NCI-H1694 treated with DMSO at 0.1 percent for 48 hours (cell line): ENCODE measurements around the gene TK1.
A peak's percentile ranks its signal among the peaks of the same experiment; 100 is the strongest.
"Not testable (repeated sequence)": the region's sequence is repeated elsewhere in the genome, so short reads cannot be mapped to it uniquely, and the experiment has no call there.

Experiments used
- DNase-seq: peaks from one replicate; lab custom pipeline; 2025; lab: John Stamatoyannopoulos, UW

TK1 gene

DNA sequence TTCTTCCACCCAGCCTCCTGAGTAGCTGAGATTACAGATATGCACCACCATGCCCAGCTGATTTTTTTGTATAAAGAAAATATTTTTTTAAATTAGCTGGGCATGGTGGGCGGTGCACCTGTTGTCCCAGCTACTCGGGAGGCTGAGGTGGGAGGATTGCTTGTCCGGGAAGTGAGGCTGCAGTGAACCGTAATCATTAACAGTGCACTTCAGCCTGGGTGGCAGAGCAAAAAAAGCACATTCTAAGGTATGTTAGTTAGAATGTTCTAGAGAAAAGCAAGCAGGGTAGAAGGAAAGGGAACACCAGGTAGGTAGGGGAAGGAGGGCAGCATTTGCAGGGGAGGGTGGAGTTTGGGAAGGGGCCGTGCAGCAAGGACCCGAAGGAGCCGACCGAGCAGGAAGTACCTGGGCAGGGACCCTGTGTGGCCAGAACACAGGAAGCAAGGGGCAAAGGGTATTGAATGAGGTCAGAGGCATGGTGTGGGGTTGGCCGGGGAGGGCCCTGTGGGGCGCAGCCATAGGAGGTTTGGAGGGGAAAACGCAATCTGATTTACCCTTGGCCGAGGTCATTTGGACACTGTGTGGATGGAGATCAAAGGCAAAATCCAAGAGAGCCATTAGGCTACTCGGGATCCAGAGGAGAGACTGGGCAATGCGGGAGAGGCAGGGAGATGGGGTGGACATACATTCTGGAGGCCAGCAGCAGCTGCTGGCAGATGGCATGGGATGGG, 38.4 kb downstream of the TK1 start:
- no peak for DNase-seq

DNA sequence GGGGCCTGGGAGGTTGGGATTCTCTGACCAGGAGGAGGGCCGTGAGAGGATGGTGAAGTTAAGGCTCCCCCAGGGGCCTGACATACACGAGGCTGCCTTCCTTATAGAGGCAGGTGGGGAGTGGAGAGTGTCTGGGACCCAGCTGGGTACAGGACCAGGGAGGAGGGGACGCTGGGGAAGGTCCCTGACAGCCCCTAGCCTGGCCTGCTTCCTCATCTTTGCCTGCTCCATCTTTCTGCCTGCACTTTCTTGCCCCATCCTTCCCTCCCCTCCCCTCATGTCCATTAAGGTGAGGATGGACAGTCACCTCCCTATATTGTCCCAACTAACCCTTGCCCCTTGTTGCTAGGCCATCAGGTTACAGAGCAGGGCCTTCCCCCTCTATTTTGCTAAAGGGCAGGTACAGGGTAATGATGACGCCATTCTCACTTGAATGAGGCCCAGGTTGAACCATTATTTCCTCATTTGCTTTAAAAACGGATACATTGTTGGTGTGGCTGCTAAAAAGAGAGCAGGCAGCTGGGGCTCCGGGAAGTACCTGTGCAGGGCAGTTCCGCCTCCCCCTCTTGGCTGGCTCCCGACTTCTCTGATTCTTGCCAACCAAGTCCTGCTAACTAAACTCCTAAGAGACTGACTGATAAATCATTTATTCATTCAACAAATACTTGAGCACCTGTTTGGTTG, 39.4 kb downstream of the TK1 start:
- no peak for DNase-seq

DNA sequence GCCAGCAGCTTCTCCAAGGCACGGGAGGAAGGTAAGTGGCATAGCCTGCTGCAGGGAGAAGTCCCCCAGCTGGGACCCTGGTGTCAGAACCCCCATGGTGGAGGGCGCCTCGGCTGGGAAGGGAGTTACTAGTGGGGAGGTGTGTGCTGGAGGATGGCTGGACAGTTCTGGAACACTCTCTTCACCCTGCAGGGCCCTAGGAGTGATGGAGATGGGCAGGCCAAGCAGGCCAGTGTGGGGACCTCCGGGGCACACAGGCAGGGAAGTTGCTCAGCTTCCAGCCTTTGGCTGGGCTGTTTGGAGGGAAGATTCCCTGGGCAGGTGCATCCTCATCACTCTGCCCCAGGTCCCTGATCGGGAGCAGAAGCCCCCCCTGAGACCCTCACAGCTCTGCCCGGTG, 40.0 kb downstream of the TK1 start:
- DNase-seq: no peak

DNA sequence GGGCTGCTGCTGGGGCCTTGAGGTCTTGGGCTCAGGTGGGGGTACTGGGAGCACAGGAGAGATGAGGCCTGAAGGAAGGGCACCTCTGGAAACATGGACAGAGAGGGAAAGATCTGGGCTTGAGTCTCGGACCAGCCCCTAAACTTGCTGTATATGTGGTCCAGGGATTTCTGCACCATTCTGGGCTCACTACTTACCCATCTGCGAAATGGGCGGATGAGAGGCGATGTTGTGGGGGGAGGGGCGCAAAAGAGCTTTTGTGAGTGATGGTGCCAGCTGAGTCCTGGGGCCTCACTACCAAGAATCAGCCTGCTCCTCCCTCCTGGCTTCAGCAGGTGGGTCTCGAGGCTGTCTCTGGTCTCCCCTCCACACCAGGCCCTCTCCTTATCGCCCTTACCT, 40.4 kb downstream of the TK1 start:
- no peak for DNase-seq

DNA sequence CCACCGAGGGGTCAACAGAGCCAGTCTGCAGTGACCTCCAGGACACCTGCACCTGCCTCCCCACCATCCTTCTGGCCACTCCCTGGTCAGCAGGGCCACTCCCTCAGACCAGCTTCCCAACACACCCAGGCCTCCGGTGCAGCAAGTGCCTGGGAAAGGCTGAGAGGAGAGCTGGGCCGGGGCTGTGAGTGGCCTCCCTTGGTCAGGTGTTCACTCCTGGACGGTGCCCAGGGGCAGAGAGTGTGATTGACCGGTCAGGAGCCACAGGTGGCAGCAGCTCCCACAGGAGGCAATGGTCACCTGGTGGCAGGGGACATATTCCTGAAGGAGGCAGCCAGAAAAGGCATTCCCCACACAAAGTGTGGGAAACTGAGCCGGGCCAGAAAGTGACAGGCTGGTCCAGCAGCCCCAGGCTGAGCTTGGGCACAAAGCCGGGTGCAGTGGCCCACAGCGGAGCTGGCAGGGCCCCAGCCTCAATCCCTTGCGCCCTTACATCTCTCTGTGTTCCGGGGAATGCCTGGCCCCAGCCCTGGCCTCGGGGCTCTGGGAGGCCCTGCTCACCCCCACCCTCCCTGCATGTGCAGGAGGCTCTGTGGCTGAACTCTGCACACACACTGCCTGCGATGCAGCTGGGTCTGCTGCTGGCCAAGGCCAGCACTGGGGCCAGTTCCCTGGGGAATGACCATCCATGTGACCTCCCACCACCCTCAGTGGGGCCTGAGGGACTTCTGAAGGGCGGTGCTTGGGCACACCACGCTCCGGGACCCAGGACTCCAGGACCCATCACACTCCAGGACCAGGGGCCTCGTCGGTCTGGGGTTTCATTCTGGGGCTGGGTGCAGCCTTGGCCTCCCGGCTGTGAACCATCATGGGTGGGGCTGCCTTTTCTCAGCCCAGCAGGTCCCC, 41.9 kb downstream of the TK1 start:
- DNase-seq: no peak

DNA sequence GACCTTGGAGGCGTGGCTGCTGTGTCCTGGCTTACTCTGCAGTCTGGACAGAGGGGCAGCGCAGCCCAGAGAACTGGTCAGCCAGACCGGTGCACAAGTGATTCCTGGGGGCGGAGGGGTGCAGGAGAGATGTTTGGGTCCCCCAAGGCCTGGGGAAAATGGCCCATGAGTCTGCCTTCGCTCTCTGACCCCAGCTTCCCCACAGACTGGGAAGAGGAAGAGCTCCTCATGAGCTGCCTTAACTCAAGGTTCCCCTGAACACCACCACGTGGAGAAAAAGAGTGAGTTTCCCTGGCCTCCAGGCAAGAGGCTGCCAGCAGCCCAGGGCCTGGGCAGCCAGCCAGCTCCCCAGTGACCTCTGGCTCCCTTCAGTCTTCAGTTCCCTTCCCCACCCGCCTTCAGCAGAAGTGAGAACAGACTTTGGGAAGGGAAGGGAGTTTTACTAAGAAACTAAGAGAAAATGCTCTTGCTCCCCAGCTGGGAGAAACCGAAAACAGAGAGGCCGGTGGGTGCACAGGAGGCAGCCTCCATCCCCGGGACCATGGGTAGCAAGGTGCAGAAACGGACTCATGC, 42.6 kb downstream of the TK1 start:
- no peak for DNase-seq

DNA sequence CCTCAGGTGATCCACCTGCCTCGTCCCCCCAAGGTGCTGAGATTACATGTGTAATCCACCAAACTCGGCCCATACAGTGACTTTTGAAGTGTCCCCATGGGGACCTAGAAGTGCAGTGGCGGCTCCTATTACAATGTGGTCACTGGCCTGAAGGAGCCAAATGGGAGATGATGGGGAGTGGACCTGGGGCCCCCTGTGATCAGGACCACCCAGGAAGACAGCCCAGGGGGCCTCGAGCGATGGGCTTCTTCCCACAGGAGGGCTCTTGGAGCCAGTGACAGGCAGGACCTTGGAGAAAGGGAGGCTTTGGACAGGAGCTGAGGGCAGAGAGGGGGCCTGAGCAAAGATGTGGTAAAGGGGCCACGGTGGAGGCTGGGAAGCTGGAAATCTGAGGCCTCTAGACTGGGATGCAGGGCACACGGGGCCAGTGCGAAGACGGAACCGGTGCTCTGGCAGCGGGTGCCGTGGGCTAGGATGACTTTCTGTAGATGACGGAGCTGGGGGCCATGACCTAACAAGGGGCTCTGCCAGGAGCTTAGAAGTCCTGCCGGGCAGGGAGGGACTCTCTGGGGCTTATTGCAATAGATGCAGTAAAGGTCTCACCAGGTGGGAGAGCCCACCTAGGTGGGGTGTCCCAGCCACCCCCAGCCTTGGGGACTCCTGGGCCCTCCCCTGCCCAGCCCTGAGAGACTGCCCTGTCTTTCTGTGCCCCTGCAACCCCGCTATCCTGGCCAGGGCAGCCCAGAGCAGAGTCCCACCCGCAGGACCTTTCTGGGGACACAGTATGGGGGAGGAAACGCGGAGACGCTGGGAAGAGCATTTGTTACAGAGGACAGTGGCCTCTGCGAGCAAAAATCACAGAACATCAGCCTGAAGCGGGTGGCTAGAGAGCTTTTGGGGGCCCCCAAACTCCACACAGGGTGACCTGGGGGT, 43.4 kb downstream of the TK1 start:
- no peak for DNase-seq

DNA sequence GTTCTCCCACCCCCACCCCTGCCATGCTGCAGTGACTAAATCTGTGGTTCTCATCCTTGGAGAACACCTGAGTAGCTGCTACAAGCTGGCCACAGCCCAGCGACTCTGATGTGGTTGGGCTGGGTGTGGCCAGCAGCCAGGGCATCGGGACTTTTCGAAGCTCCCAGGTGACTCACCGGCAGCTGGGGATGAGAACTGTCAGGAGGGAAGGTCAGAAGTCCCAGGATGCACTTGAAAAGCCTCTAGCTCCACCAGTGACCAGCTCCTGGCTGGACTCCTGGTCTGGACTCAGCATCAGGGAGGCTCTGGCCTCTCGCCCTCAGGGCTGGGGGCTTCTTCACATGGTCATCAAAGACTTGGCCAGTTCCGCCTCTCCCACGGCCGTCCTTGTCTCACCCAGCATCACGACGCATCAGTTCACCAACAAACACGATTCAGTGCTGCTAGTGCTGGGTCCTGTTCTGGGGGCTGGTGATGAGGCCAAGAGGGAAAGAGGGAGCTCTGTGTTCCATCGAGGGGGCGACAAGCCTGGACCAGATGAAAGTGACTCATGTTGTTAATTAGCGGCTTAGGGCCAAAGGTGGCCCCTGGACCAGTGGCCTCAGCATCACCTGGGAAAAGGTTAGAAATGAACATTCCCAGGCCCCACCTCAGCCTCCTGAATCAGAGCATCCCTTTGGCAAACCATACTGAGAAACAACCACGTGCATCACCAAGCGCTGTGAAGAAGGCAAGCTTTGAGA, 44.6 kb downstream of the TK1 start:
- DNase-seq: no peak

DNA sequence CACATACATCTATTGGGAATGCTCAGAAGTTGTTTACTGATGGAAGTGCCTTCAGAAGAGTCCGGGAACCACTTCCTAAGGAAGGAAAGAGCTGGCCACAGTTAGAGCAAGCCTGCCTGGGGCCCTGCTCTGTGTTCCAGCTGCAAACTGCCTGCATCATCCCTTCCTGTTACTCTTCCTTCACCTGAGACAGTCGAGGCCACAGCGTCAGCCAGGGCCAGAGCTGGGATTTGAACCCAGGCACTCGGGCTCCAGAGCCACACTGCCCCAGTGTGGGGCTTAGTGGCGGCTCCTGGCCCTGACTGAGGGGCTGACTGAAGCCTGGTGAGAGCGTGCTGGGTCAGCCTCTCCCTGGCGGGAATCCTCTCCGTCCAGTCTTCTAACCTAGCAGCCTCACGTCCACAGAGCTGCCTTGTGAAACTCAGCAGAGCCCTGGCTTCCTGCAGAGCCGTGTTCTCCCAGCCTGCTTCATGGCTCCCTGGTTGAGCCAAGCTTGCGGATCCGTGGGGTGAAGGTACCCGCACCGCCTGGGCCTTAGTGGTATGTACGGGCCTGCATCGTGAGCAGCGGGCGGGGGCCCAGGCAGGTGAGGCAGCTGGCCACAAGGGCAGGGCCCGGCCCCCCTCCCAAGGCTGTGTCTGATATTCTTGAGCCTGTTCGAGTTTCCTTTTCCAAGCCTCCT, 45.3 kb downstream of the TK1 start:
- no peak for DNase-seq

DNA sequence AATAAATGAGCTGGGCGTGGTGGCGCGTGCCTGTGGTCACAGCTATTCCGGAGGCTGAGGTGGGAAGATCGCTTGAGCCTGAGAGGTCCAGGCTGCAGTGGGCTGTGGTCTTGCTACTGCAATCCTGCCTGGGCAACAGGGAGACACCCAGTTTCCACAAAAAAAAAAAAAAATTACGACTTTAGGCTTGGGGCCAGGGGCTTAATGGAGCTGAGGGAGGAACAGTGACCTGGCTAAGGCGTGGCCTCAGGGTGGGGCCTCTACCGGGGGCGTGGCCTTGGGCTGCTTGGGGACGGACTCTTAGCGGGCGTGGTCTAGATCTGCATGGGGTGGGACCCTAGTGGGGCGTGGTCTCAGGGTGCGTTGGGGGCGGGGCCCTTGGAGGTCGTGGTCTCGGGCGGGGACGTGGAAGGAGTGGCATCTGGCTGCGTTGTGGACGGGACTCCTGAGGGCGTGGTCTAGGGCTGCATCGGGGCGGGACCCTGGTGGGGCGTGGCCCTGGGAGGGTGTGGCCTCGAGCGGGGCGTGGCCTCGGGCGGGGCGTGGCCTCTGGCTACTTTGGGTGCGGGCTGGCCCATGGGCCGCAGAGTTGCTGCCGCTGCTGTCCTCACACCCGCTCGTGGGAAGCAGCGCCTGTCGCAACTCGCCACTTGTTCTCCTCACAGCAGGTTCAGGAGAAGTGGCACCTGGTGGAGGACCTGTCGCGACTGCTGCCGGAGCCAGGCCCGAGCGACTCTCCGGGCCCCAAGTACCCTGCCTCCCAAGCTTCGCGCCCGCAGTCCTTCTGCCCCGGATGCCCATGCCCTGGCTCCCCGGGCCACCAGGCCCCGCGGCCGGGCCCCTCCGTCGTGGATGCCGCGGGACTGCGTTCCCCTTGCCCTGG, 46.4 kb downstream of the TK1 start:
- DNase-seq: no peak

DNA sequence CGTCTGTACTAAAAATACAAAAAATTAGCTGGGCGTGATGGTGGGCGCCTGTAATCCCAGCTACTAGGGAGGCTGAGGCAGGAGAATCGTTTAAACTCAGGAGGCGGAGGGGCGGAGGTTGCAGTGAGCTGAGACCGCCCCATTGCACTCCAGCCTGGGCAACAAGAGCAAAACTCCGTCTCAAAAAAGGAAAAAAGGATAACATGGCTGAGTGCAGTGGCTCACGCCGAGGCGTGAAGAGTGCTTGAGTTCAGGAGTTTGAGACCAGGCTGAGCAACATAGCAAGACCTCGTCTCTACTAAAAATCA, 47.0 kb downstream of the TK1 start:
- not testable (repeated sequence) for DNase-seq

DNA sequence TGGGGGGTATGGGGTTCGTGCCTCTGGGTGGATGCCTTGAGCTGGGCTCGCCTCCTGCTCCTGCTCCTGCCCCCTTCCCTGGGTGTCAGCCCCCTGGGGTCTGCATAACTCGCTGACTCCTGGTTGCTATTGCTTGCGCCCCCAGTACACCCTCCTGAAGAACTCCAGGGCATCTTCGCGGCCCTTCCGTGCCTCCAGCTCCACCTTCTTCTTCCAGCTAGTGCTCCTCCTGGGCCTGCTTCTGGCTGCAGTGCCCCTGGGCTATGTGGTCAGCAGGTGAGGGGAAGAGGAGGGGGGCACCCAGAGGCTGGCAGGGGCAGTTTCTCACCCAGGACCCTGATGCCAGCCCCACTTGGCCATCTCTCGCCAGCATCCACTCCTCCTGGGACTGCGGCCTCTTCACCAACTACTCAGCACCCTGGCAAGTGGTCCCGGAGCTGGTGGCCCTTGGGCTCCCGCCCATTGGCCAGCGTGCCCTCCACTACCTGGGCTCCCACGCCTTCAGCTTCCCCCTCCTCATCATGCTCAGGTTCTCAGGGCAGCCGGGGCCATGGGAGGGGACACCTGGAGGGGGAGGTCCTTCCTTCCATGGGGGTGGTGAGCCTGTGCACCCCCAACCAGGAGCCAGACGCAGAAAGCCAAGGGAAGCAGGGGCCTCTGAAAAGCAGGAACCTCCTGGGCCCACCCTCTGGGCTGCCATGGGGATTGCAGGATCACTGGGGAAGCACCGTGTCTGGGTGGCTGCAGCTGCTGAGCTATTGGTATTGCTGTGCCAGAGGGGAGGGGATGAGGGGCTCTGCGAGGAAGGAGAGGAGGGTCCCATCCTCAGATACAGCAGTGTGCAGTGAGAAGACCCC, 48.4 kb downstream of the TK1 start:
- no peak for DNase-seq

DNA sequence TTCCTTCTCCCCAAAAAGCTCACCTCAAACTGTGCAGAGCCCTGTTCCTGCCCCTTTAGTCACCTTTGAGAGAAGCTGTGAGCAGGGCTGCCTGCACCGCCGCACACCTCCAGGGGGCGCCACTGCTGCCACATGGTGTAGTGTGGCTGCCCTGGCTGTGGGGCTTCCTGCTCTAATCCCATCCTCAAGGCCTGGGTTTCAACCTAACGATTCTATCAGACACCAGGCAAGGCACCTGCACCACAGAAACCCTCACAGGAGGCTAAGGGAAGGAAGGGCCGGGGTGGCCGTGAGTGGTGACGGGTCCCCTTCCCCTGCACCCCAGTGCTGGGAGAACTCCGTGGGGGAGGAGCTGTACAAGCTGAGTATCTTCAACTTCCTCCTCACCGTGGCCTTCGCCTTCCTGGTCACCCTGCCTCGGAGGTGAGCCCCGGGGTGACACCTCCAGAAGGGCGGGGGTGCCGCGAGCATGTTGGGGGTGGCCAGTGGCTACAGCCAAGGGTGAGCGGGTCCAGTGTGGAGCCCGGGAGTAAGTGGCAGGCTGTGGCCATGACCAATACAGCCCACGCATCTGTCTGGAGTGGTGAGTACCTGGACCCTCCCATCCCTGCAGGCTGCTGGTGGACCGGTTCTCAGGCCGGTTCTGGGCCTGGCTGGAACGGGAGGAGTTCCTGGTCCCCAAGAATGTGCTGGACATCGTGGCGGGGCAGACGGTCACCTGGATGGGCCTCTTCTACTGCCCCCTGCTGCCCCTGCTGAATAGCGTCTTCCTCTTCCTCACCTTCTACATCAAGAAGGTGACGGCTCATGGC, 49.3 kb downstream of the TK1 start:
- DNase-seq: no peak

DNA sequence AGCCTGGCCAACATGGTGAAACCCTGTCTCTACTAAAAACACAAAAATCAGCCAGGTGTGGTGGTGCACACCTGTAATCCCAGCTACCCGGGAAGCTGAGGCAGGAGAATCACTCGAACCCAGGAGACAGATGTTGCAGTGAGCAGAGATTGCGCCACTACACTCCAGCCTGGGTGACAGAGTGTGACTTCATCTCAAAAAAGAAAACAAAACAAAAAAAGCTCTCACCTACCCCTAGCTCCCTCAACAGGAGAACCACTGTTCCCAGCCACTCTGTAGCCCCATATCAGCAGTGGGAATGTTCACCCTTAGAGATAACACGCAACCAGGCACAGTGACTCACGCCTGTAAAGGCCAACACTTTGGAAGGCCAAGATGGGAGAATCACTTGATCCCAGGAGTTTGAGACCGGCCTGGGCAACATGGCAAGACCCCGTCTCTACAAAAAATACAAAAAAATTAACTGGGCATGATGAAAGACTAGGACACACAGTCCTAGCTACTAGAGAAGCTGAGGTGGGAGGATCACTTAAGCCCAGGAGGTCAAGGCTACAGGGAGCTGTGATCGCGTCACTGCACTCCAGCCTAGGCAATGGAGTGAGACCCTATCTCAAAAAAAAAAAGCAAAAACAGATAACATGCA, 50.9 kb downstream of the TK1 start:
- no peak for DNase-seq

DNA sequence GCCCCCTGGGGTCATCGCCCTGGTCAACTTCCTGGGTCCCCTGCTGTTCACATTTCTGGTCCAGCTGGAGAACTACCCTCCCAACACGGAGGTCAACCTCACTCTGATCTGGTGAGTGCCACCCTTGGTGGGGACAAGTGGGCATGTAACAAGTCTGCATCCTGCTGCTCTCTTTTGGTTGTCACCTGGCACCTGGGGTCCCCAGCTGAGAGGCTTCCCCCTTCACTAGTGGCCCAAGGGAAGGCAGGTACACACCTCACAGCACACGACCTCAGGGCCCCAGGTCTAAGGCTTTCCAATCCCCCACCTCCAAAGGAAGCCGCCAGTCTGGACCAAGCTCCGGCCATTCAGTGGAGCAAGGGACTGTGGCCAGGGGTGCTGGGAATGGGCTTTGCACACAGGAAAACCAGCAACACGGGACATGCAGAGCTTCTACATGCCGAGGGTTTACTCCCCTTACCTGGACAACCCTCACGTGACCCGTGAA, 51.9 kb downstream of the TK1 start:
- no peak for DNase-seq

DNA sequence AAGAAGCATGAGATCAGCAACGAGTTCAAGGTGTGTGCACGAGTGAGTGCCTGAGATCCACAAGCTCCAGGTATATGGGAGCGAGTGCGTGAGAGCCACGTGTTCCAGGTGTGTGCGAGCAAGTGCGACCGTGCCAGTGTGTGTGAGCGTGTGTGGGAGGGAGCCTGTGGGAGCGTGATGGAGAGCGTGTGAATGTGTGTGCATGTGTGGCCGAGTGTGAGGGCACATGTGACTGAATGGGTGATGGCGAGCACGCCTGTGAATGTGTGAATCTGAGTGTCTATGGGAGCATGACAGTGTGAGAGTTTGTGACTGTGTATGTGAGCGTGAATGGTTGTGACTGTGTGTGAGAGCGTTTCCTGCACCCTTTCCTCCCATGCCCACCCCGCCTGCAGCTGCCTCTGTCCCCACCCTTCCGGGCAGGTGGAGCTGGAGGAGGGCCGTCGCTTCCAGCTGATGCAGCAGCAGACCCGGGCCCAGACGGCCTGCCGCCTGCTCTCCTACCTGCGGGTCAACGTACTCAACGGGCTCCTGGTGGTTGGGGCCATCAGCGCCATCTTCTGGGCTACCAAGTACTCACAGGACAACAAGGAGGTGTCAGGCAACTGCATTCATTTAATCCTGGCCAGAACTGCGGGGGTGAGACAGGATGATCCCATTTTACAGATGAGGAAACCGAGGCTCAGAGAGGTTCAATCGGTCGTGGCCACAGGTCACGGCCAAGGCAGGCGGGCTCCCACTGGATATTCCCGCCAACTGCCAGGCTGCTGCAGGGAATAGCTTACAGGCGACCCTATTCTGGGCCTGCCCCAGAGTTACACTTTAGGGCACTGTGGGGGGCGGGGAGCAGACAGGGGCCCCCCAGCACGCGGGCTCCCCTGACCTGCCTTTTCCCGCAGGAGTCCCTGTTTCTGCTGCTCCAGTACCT, 52.6 kb downstream of the TK1 start:
- peak; percentile 67 for DNase-seq
